NT2/D1 (cell line): Measurements from ENCODE around the gene FNDC7.

Source experiments
- YY1 ChIP-seq: IDR thresholded peaks from 2 replicates; pipeline ENCODE4 v1.6.1; 2011; ENCODE audit not compliant: insufficient read length, insufficient read depth
- ZNF274 ChIP-seq: IDR thresholded peaks from 2 replicates; pipeline ENCODE4 v1.6.1; 2011; ENCODE audit warnings: mild to moderate bottlenecking, low read depth, low read length

GRCh38 chr1:108663074-108663473 lies 49.6 kb upstream of the FNDC7 start:
- TF ChIP-seq ZNF274 (no peak), YY1 (no peak)
